ENCODE data around the gene RUNX1. TPM values are rescaled to one million over a fixed set of nuclear protein-coding genes. Genes with fewer than 3 reads are reported as not detected.

RUNX1 gene
- polyA plus RNA-seq, 3 donors: 6.2 to 49.7 (median 8.7) TPM

GRCh38 chr21:35086357-35086756 is 37.3 kb upstream of the RUNX1 start:
- no peaks in the 10 kb centered on the region for H3K9me3 ChIP-seq (replicated peaks in 1 of 2; ENCODE audit: control insufficient read depth in 1 of 2, insufficient read depth in 1 of 2, low read length in 2 of 2)
- no peaks in the 10 kb centered on the region for H3K79me2 ChIP-seq (ENCODE audit: insufficient read depth, low read length)
- no peaks in the 10 kb centered on the region for H4K20me1 ChIP-seq (ENCODE audit: insufficient read depth, low read length)
- no peak for DNase-seq
- TF ChIP-seq, protein P1, sequence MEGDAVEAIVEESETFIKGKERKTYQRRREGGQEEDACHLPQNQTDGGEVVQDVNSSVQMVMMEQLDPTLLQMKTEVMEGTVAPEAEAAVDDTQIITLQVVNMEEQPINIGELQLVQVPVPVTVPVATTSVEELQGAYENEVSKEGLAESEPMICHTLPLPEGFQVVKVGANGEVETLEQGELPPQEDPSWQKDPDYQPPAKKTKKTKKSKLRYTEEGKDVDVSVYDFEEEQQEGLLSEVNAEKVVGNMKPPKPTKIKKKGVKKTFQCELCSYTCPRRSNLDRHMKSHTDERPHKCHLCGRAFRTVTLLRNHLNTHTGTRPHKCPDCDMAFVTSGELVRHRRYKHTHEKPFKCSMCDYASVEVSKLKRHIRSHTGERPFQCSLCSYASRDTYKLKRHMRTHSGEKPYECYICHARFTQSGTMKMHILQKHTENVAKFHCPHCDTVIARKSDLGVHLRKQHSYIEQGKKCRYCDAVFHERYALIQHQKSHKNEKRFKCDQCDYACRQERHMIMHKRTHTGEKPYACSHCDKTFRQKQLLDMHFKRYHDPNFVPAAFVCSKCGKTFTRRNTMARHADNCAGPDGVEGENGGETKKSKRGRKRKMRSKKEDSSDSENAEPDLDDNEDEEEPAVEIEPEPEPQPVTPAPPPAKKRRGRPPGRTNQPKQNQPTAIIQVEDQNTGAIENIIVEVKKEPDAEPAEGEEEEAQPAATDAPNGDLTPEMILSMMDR (IDR thresholded peaks at IDR 0.05): no peak
- intact Hi-C loops (cut with micrococcal nuclease): no loop called here
- WGBS (ENCODE audit: insufficient coverage): 69% methylated on average over 1 of the region's 2 CpGs
- H3K4me2 ChIP-seq (replicated peaks; ENCODE audit: extremely low read depth, low read length, poor library complexity, severe bottlenecking): no peak overlapping the region
- Mint-ChIP-seq H3K4me1 (peaks cover 2% of the 10 kb centered on the region), H3K27ac (no peak overlapping the region), H3K9me3 (peaks cover 3 to 10% (median 6%) of the 10 kb centered on the region in 7 donors), H3K4me3 (no peak overlapping the region), H3K36me3 (no peaks in the 10 kb centered on the region), H3K27me3 (ENCODE audit: low read depth in 3 of 3) (peaks cover 0 to 4% (median 0%) of the 10 kb centered on the region in 3 donors)
- no peak overlapping the region for H2AFZ ChIP-seq (ENCODE audit: insufficient read depth, low read depth, low read length, poor library complexity, severe bottlenecking)
- no peaks in the 10 kb centered on the region for H3K27me3 ChIP-seq (ENCODE audit: control insufficient read depth in 2 of 2, insufficient read depth in 2 of 2, low read length in 2 of 2)
- no peaks in the 10 kb centered on the region for H3K36me3 ChIP-seq (replicated peaks in 1 of 2; ENCODE audit: control insufficient read depth in 1 of 2, insufficient read depth in 2 of 2, low read length in 2 of 2)
- no peaks in the 10 kb centered on the region for H3K4me1 ChIP-seq (ENCODE audit: control insufficient read depth in 1 of 2, insufficient read depth in 2 of 2, low read length in 2 of 2)
- H3K9ac ChIP-seq (ENCODE audit: insufficient read depth, low read length, poor library complexity, severe bottlenecking): no peak overlapping the region
- H3K27ac ChIP-seq (ENCODE audit: low read depth in 1 of 2, low read length in 2 of 2): no peak overlapping the region
- H3K4me3 ChIP-seq (replicated peaks in 1 of 3; ENCODE audit: low read depth in 2 of 3, low read length in 3 of 3): no peak overlapping the region

DNA sequence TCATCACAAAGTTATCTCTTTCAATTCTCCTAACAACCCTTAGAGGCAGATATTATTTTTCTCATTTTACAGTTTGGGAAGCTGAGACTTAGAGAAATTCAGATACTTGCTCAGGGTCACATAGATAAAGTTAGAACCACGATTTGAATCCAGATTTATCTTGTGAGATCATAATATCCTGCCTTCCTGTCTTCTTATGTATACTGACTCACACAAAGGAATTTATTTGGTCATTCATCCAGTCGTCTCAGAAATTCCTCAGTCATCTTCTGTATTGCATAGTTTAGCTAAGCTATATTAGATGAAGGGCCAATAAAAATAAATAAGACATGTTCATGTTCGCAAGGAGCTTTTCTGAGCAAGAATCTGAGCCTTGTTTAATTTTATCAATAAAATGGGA is 35.8 kb upstream of the RUNX1 start:
- no peak overlapping the region for H3K27ac ChIP-seq (ENCODE audit: low read depth in 1 of 2, low read length in 2 of 2)
- H3K9ac ChIP-seq (ENCODE audit: insufficient read depth, low read length, poor library complexity, severe bottlenecking): no peak overlapping the region
- H3K4me1 Mint-ChIP-seq: peaks cover 2% of the 10 kb centered on the region
- H3K9me3 Mint-ChIP-seq: peaks cover 3 to 10% (median 6%) of the 10 kb centered on the region in 7 donors
- H3K4me1 ChIP-seq (ENCODE audit: control insufficient read depth in 1 of 2, insufficient read depth in 2 of 2, low read length in 2 of 2): no peaks in the 10 kb centered on the region
- H3K27ac Mint-ChIP-seq: no peak overlapping the region
- no peaks in the 10 kb centered on the region for H3K36me3 ChIP-seq (replicated peaks in 1 of 2; ENCODE audit: control insufficient read depth in 1 of 2, insufficient read depth in 2 of 2, low read length in 2 of 2)
- H2AFZ ChIP-seq (ENCODE audit: insufficient read depth, low read depth, low read length, poor library complexity, severe bottlenecking): no peak overlapping the region
- no peak for DNase-seq
- no peak overlapping the region for H3K4me2 ChIP-seq (replicated peaks; ENCODE audit: extremely low read depth, low read length, poor library complexity, severe bottlenecking)
- no peaks in the 10 kb centered on the region for H3K27me3 ChIP-seq (ENCODE audit: control insufficient read depth in 2 of 2, insufficient read depth in 2 of 2, low read length in 2 of 2)
- no peaks in the 10 kb centered on the region for H3K9me3 ChIP-seq (replicated peaks in 1 of 2; ENCODE audit: control insufficient read depth in 1 of 2, insufficient read depth in 1 of 2, low read length in 2 of 2)
- TF ChIP-seq, protein P1 (IDR thresholded peaks at IDR 0.05): no peak
- no peaks in the 10 kb centered on the region for H4K20me1 ChIP-seq (ENCODE audit: insufficient read depth, low read length)
- H3K36me3 Mint-ChIP-seq: no peaks in the 10 kb centered on the region
- H3K79me2 ChIP-seq (ENCODE audit: insufficient read depth, low read length): no peaks in the 10 kb centered on the region
- H3K4me3 ChIP-seq (replicated peaks in 1 of 3; ENCODE audit: low read depth in 2 of 3, low read length in 3 of 3): no peak overlapping the region
- WGBS (ENCODE audit: insufficient coverage): no CpG with 5 or more reads among the region's 3 CpGs
- H3K27me3 Mint-ChIP-seq (ENCODE audit: low read depth in 3 of 3): peaks cover 0 to 2% (median 0%) of the 10 kb centered on the region in 3 donors
- no peak overlapping the region for H3K4me3 Mint-ChIP-seq
- intact Hi-C loops (cut with micrococcal nuclease): no loop called here
